Keratinocyte (primary cell): ENCODE measurements around the gene IGF2BP2. TPM values are rescaled to one million over a fixed set of nuclear protein-coding genes. Genes with fewer than 3 reads are reported as not detected.

ENCODE experiments used
- DNase-seq: peaks from one replicate; pipeline ENCODE4 v3.0.0-alpha.2; 2011; ENCODE audit warnings: low read depth, missing footprints, low spot score
- FAIRE-seq: peaks from 2 replicates; lab custom pipeline; 2011; peaks lifted over from hg19 to GRCh38; lab: Jason Lieb, UNC
- H2AFZ ChIP-seq: 2 replicates; pipeline ENCODE4 v1.6.0; 2012; ENCODE audit warnings: low read length, control low read depth, inconsistent platforms; ENCODE audit not compliant: control insufficient read depth
- H3K27ac ChIP-seq: 2 replicates; pipeline ENCODE4 v1.5.1; 2011; ENCODE audit warnings: low read length; ENCODE audit not compliant: control insufficient read depth, insufficient read depth
- H3K27me3 ChIP-seq: 3 replicates; pipeline ENCODE4 v1.6.0; 2011; ENCODE audit warnings: low read length; ENCODE audit not compliant: control insufficient read depth, insufficient read depth; ENCODE audit errors: extremely low read depth
- H3K36me3 ChIP-seq, 2 experiments: 2 replicates in 1 of 2; 3 replicates in 1 of 2; pipeline ENCODE4 v1.5.1; 2011; ENCODE audit warnings: low read length in 2 of 2, mild to moderate bottlenecking in 1 of 2; ENCODE audit not compliant: control insufficient read depth in 2 of 2, insufficient read depth in 2 of 2; ENCODE audit errors: extremely low read depth in 1 of 2
- H3K4me1 ChIP-seq: 3 replicates; pipeline ENCODE4 v1.5.1; 2011; ENCODE audit warnings: low read length; ENCODE audit not compliant: control insufficient read depth, insufficient read depth; ENCODE audit errors: extremely low read depth
- H3K4me2 ChIP-seq: 3 replicates; pipeline ENCODE4 v1.6.0; 2011; ENCODE audit warnings: low read depth, low read length; ENCODE audit not compliant: control insufficient read depth, insufficient read depth; ENCODE audit errors: extremely low read depth
- H3K4me3 ChIP-seq, 3 experiments: fragments of 200-600 bp in 1 of 3; sonication (generic) in 1 of 3; 2 replicates in 2 of 3; 3 replicates in 1 of 3; pipeline ENCODE4 v1.5.1; 2011 to 2016; ENCODE audit warnings: low read length in 3 of 3, mild to moderate bottlenecking in 3 of 3, control low read depth in 2 of 3, inconsistent platforms in 1 of 3, low read depth in 1 of 3, mixed read lengths in 1 of 3, mixed run types in 1 of 3, moderate library complexity in 1 of 3; ENCODE audit not compliant: control insufficient read depth in 2 of 3, insufficient read depth in 2 of 3; ENCODE audit errors: extremely low read depth in 1 of 3
- H3K79me2 ChIP-seq: 2 replicates; pipeline ENCODE4 v1.6.0; 2012; ENCODE audit warnings: low read length; ENCODE audit not compliant: control insufficient read depth, insufficient read depth
- H3K9ac ChIP-seq: 3 replicates; pipeline ENCODE4 v1.6.0; 2011; ENCODE audit warnings: low read length; ENCODE audit not compliant: control insufficient read depth, insufficient read depth; ENCODE audit errors: extremely low read depth
- H3K9me1 ChIP-seq: 3 replicates; pipeline ENCODE4 v1.6.0; 2011; ENCODE audit warnings: low read length; ENCODE audit not compliant: control insufficient read depth, insufficient read depth; ENCODE audit errors: extremely low read depth
- H3K9me3 ChIP-seq: 2 replicates; pipeline ENCODE4 v1.5.1; 2012; ENCODE audit warnings: low read depth, low read length; ENCODE audit not compliant: control insufficient read depth
- H4K20me1 ChIP-seq: 3 replicates; pipeline ENCODE4 v1.6.0; 2011; ENCODE audit warnings: low read length; ENCODE audit not compliant: control insufficient read depth, insufficient read depth; ENCODE audit errors: extremely low read depth
- CTCF ChIP-seq, 3 experiments: IDR thresholded peaks in 1 of 3; conservative IDR thresholded peaks in 1 of 3; optimal IDR thresholded peaks in 1 of 3; 2 replicates in 2 of 3; 3 replicates in 1 of 3; pipeline versions ENCODE3 to v1.5.1; 2011; ENCODE audit warnings: low read length in 3 of 3, mild to moderate bottlenecking in 3 of 3, moderate library complexity in 2 of 3, control low read depth in 1 of 3, inconsistent platforms in 1 of 3; ENCODE audit not compliant: insufficient read depth in 2 of 3; ENCODE audit errors: extremely low read depth in 1 of 3
- EZH2 ChIP-seq: IDR thresholded peaks from one replicate; pipeline ENCODE4 v1.6.1; 2012; ENCODE audit warnings: inconsistent platforms, mild to moderate bottlenecking, low read length, moderate library complexity
- dilution Hi-C: fragments of 300-500 bp; cut with MboI; formaldehyde crosslinking; loops from one replicate; pipeline ENCODE4 v1.7.0; 2020; ENCODE audit warnings: low sequenced_read_pairs; ENCODE audit not compliant: extremely low pct_ligation_motif_present
- polyA plus RNA-seq, 5 experiments: library from polyadenylated mRNA; depleted of rRNA in 3 of 5; stranded (reverse) in 3 of 5; stranded (forward) in 1 of 5; unstranded in 1 of 5; fragments of >200 nt; gene quantifications; 1 replicate in 1 of 5; 2 replicates in 3 of 5; 3 replicates in 1 of 5; pipeline versions ENCODE4 v1.2.1 to v1.2.3, GENCODE V29; 2011 to 2012; ENCODE audit warnings: missing spikeins in 2 of 5, low read depth in 1 of 5, low replicate concordance in 1 of 5

Gene IGF2BP2
- polyA plus RNA-seq, 1 donor (not counting 4 experiments of a cell fraction or from before 2014, with no cell fraction given) = 21.2 TPM

GRCh38 chr3:185630182-185630622 is 194.6 kb downstream of the IGF2BP2 start:
- Histone ChIP-seq H3K4me1 (peaks cover 17% of the 10 kb centered on the region), H3K79me2 (no peaks in the 10 kb centered on the region), H3K36me3 (peaks cover 3 to 8% of the 10 kb centered on the region in 2 experiments), H3K9me1 (no peaks in the 10 kb centered on the region), H3K27ac (no peak overlapping the region), H4K20me1 (no peaks in the 10 kb centered on the region), H3K4me2 (peak overlapping the region; percentile 52), H3K4me3 (no peak overlapping the region), H3K9me3 (no peaks in the 10 kb centered on the region), H2AFZ (no peak overlapping the region), H3K9ac (no peak overlapping the region), H3K27me3 (no peaks in the 10 kb centered on the region)
- FAIRE-seq (peak; percentile 75), DNase-seq (no peak)
- no peak for TF ChIP-seq EZH2
- TF ChIP-seq CTCF (optimal IDR thresholded peaks at IDR 0.05 in 1 of 3, IDR thresholded peaks at IDR 0.05 in 1 of 3, conservative IDR thresholded peaks at IDR 0.05 in 1 of 3; ENCODE audit: extremely low read depth in 1 of 3, insufficient read depth in 2 of 3, low read length in 3 of 3) = no peak
- dilution Hi-C loops = no loop called here

GRCh38 chr3:185629554-185630181 is 195.2 kb downstream of the IGF2BP2 start:
- DNase-seq = no peak
- H3K4me3 ChIP-seq = no peak overlapping the region
- no peak for FAIRE-seq
- no peaks in the 10 kb centered on the region for H4K20me1 ChIP-seq
- no peak overlapping the region for H3K9ac ChIP-seq
- H3K36me3 ChIP-seq = peaks cover 5 to 8% of the 10 kb centered on the region in 2 experiments
- no peak for TF ChIP-seq EZH2
- TF ChIP-seq CTCF (optimal IDR thresholded peaks at IDR 0.05 in 1 of 3, IDR thresholded peaks at IDR 0.05 in 1 of 3, conservative IDR thresholded peaks at IDR 0.05 in 1 of 3; ENCODE audit: extremely low read depth in 1 of 3, insufficient read depth in 2 of 3, low read length in 3 of 3) = no peak
- no peaks in the 10 kb centered on the region for H3K27me3 ChIP-seq
- H3K27ac ChIP-seq = peak overlapping the region; percentile 2
- H3K4me1 ChIP-seq = peaks cover 17% of the 10 kb centered on the region
- H3K9me1 ChIP-seq = no peaks in the 10 kb centered on the region
- no peaks in the 10 kb centered on the region for H3K79me2 ChIP-seq
- no peaks in the 10 kb centered on the region for H3K9me3 ChIP-seq
- no peak overlapping the region for H2AFZ ChIP-seq
- H3K4me2 ChIP-seq = no peak overlapping the region
- dilution Hi-C loops = no loop called here
